ENCODE results near the gene CHRNA3.

CHRNA3 gene

DNA sequence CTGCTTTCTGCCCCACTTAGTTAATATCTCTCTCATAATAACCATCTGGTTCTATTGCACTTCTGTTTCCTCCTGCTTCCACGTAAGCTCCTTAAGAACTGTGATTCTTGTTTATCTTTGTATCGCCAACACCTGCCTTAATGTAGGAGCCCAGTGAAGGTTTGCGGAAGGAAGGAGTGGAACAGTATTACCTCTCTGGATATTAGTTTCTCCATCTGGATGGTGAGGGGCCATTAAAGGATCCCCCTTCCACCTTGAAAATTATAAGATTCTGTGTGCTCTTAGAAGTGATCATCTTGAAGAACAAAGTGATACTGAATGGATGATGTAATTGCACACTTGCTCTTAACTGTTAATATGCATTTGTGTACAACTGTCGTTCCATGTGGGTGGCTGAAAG lies 53.3 kb downstream of the CHRNA3 start:
- 97% methylated on average over 4 of the region's 4 CpGs for WGBS
- no peak overlapping the region for H4K91ac ChIP-seq (ENCODE audit: low read length)
- no peak overlapping the region for H3K9ac ChIP-seq (ENCODE audit: low read length)
- no peak overlapping the region for H2AFZ ChIP-seq (ENCODE audit: low read depth, low read length)
- no peak overlapping the region for H2BK15ac ChIP-seq (ENCODE audit: low read depth, poor library complexity, severe bottlenecking)
- no peak overlapping the region for H3K18ac ChIP-seq (ENCODE audit: low read depth in 1 of 2, low read length in 2 of 2)
- H3K23ac ChIP-seq (ENCODE audit: low read length in 2 of 2) = no peak overlapping the region
- no peak overlapping the region for H2BK120ac ChIP-seq (ENCODE audit: low read depth, low read length)
- no peak overlapping the region for H3K4ac ChIP-seq (ENCODE audit: low read depth in 1 of 2, low read length in 2 of 2)
- no peak overlapping the region for H4K8ac ChIP-seq (ENCODE audit: low read length)
- no peaks in the 10 kb centered on the region for H3K9me3 ChIP-seq (ENCODE audit: control insufficient read depth, low read length)
- no peak overlapping the region for H3K27ac ChIP-seq (ENCODE audit: low read length, poor library complexity, severe bottlenecking)
- H2AK5ac ChIP-seq (ENCODE audit: low read length, severe bottlenecking) = no peak overlapping the region
- H3K4me3 ChIP-seq (ENCODE audit: insufficient read depth in 1 of 2, low read depth in 1 of 2, low read length in 2 of 2) = no peak overlapping the region
- no peak overlapping the region for H2BK5ac ChIP-seq (ENCODE audit: low read depth, low read length, poor library complexity, severe bottlenecking)
- no peaks in the 10 kb centered on the region for H3K79me1 ChIP-seq (replicated peaks; ENCODE audit: low read length, poor library complexity, severe bottlenecking)
- no peak overlapping the region for H3K14ac ChIP-seq (ENCODE audit: low read length in 2 of 2)
- DNase-seq = no peak
- H3K27me3 ChIP-seq (ENCODE audit: control insufficient read depth in 1 of 2, insufficient read depth in 1 of 2, low read length in 2 of 2) = peaks cover 3 to 35% of the 10 kb centered on the region in 2 experiments
- H3K4me1 ChIP-seq (ENCODE audit: control insufficient read depth, insufficient read depth, low read depth, low read length) = peaks cover 6% of the 10 kb centered on the region
- no peak overlapping the region for H2BK12ac ChIP-seq (ENCODE audit: low read length in 2 of 2)
- H3K36me3 ChIP-seq (ENCODE audit: control insufficient read depth in 1 of 2, insufficient read depth in 2 of 2, low read depth in 1 of 2, low read length in 2 of 2) = no peaks in the 10 kb centered on the region
- H3K4me2 ChIP-seq (ENCODE audit: low read length, poor library complexity, severe bottlenecking) = no peak overlapping the region

DNA sequence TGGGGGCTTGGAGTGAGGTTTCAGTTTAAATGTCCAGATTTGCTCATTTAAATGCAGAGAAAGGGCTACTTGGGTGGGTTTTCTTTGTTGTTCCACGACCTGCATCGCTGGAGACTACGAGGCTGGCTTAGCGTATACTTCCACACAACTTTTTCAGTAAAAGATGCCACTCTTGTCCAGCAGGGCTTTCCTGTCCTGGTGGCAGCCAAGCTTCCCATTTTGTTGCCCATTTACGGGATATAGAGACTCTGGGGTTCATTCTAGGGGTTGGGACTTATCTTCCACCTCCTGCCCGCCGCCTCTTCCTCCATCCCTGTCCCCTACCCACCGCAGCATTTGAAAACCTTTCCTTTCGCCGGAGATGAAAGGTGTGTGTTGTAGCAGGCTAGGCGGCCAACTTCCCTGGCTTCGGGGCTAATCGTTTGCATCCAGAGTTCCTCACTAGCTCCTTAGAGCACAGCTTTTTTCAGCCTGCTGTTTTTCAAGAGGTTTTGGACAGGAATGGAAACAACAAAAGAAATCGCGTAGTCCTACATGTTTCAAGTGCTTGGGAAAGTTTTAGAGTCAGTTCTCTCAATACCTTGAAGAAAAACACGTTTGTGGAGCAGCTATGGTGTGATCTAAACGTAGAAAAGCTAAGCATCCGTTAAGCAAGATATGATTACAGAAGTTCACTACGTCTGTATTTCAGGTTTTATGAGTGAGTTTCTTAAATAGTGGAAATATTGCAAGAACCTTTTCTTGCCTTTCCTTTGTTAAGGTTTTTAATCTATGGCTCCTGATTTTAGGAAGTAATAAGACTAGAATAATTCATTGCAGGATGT lies 54.6 kb downstream of the CHRNA3 start:
- 2% methylated on average over 15 of the region's 19 CpGs for WGBS
- no peak overlapping the region for H4K91ac ChIP-seq (ENCODE audit: low read length)

DNA sequence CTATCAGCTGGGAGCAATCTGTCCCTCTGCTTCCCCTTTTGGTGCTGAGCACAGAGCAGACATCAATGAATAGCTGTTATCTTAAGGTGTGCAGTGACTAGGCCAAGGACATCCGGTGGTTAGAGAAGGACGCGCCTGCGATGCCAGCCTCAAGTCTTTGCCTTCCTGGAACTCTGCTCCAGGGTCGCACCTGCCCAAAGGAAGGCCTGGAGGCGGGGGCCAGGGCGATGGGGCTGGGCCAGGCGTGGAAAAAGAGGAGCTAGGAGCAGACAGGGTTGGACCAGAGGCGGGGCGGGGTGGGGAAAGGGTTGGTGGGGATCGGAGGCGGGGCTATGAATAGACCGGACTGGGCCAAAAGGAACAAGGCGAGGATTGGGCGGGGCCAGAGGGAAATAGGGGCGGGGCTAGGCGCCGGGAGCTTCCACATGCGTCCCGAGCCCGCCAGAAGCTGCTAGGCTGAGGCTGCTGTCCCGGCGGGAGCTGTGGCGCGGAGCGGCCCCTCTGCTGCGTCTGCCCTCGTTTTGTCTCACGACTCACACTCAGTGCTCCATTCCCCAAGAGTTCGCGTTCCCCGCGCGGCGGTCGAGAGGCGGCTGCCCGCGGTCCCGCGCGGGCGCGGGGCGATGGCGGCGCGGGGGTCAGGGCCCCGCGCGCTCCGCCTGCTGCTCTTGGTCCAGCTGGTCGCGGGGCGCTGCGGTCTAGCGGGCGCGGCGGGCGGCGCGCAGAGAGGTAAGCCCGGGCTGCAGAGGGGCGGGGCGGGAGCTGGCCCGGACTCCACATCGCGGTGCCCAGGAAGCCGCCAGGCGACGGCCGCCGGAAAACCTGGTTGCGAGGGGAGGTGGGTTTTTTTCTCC lies 55.5 kb downstream of the CHRNA3 start, which contains the start of gene CHRNA5:
TSS of gene CHRNA5 (plus strand) at position 424 of the 854 bp plus-strand sequence. CDS start at position 624, 200 bp downstream.
- peak within 1 kb of the TSS; percentile 61 for H3K9ac ChIP-seq (ENCODE audit: low read length)
- H3K18ac ChIP-seq (ENCODE audit: low read depth in 1 of 2, low read length in 2 of 2) = peak within 1 kb of the TSS in 1 of 2 experiments; percentile 48
- H4K8ac ChIP-seq (ENCODE audit: low read length) = no peak within 1 kb of the TSS
- no peaks in the 10 kb centered on the region for H3K36me3 ChIP-seq (ENCODE audit: control insufficient read depth in 1 of 2, insufficient read depth in 2 of 2, low read depth in 1 of 2, low read length in 2 of 2)
- H3K23ac ChIP-seq (ENCODE audit: low read length in 2 of 2) = peak within 1 kb of the TSS in 1 of 2 experiments; percentile 54
- peaks cover 6% of the 10 kb centered on the region for H3K4me1 ChIP-seq (ENCODE audit: control insufficient read depth, insufficient read depth, low read depth, low read length)
- no peak within 1 kb of the TSS for H2BK15ac ChIP-seq (ENCODE audit: low read depth, poor library complexity, severe bottlenecking)
- no peak within 1 kb of the TSS for H2AK5ac ChIP-seq (ENCODE audit: low read length, severe bottlenecking)
- DNase-seq = peak; percentile 87
- H3K27me3 ChIP-seq (ENCODE audit: control insufficient read depth in 1 of 2, insufficient read depth in 1 of 2, low read length in 2 of 2) = peaks cover 3 to 40% of the 10 kb centered on the region in 2 experiments
- peak within 1 kb of the TSS; percentile 73 to 82 for H3K4me3 ChIP-seq (ENCODE audit: insufficient read depth in 1 of 2, low read depth in 1 of 2, low read length in 2 of 2)
- peak within 1 kb of the TSS; percentile 96 for H3K4me2 ChIP-seq (ENCODE audit: low read length, poor library complexity, severe bottlenecking)
- no peak within 1 kb of the TSS for H4K91ac ChIP-seq (ENCODE audit: low read length)
- no peak within 1 kb of the TSS for H2BK12ac ChIP-seq (ENCODE audit: low read length in 2 of 2)
- H2AFZ ChIP-seq (ENCODE audit: low read depth, low read length) = peak within 1 kb of the TSS; percentile 83
- no peak within 1 kb of the TSS for H3K14ac ChIP-seq (ENCODE audit: low read length in 2 of 2)
- H3K27ac ChIP-seq (ENCODE audit: low read length, poor library complexity, severe bottlenecking) = no peak within 1 kb of the TSS
- no peaks in the 10 kb centered on the region for H3K79me1 ChIP-seq (replicated peaks; ENCODE audit: low read length, poor library complexity, severe bottlenecking)
- no peak within 1 kb of the TSS for H2BK120ac ChIP-seq (ENCODE audit: low read depth, low read length)
- WGBS = under 1% methylated on average over 61 of the region's 75 CpGs
- no peak within 1 kb of the TSS for H3K4ac ChIP-seq (ENCODE audit: low read depth in 1 of 2, low read length in 2 of 2)
- H3K9me3 ChIP-seq (ENCODE audit: control insufficient read depth, low read length) = no peaks in the 10 kb centered on the region
- no peak within 1 kb of the TSS for H2BK5ac ChIP-seq (ENCODE audit: low read depth, low read length, poor library complexity, severe bottlenecking)

More for the DNA sequence above, 54.6 kb downstream of the CHRNA3 start:
- Histone ChIP-seq H3K36me3 (ENCODE audit: control insufficient read depth in 1 of 2, insufficient read depth in 2 of 2, low read depth in 1 of 2, low read length in 2 of 2) (no peaks in the 10 kb centered on the region), H3K4me1 (ENCODE audit: control insufficient read depth, insufficient read depth, low read depth, low read length) (peaks cover 6% of the 10 kb centered on the region), H3K23ac (ENCODE audit: low read length in 2 of 2) (no peak overlapping the region), H3K9me3 (ENCODE audit: control insufficient read depth, low read length) (no peaks in the 10 kb centered on the region), H4K8ac (ENCODE audit: low read length) (no peak overlapping the region), H3K27ac (ENCODE audit: low read length, poor library complexity, severe bottlenecking) (no peak overlapping the region), H3K4me2 (ENCODE audit: low read length, poor library complexity, severe bottlenecking) (peak overlapping the region; percentile 96), H3K9ac (ENCODE audit: low read length) (peak overlapping the region; percentile 61), H3K18ac (ENCODE audit: low read depth in 1 of 2, low read length in 2 of 2) (peak overlapping the region in 1 of 2 experiments; percentile 48), H3K27me3 (ENCODE audit: control insufficient read depth in 1 of 2, insufficient read depth in 1 of 2, low read length in 2 of 2) (peaks cover 3 to 40% of the 10 kb centered on the region in 2 experiments), H2BK15ac (ENCODE audit: low read depth, poor library complexity, severe bottlenecking) (no peak overlapping the region), H2BK12ac (ENCODE audit: low read length in 2 of 2) (no peak overlapping the region), H3K79me1 (replicated peaks; ENCODE audit: low read length, poor library complexity, severe bottlenecking) (no peaks in the 10 kb centered on the region), H2BK120ac (ENCODE audit: low read depth, low read length) (no peak overlapping the region), H2AFZ (ENCODE audit: low read depth, low read length) (peak overlapping the region; percentile 83), H2AK5ac (ENCODE audit: low read length, severe bottlenecking) (no peak overlapping the region), H3K14ac (ENCODE audit: low read length in 2 of 2) (no peak overlapping the region), H3K4me3 (ENCODE audit: insufficient read depth in 1 of 2, low read depth in 1 of 2, low read length in 2 of 2) (peak overlapping the region; percentile 73 to 82), H2BK5ac (ENCODE audit: low read depth, low read length, poor library complexity, severe bottlenecking) (no peak overlapping the region), H3K4ac (ENCODE audit: low read depth in 1 of 2, low read length in 2 of 2) (no peak overlapping the region)
- peak; percentile 48 for DNase-seq

DNA sequence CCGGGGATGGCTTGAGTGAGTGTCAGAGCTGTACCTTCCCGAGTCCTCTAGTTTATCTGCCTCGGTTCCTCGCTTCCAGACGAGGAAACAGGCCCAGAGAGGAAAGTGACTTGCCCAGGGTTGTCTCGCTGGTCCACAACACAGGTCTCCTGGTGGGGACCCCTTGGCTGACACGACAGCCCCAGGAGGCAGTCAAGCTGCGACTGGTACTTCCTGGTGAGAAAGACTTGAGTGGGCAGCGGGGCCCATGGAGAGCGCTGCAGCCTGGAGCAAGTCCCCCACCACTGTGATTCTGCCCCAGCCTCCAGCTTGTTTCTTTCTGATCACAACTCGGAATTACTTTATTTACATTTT lies 56.1 kb downstream of the CHRNA3 start:
- Histone ChIP-seq H3K36me3 (ENCODE audit: control insufficient read depth in 1 of 2, insufficient read depth in 2 of 2, low read depth in 1 of 2, low read length in 2 of 2) (no peaks in the 10 kb centered on the region), H3K79me1 (replicated peaks; ENCODE audit: low read length, poor library complexity, severe bottlenecking) (no peaks in the 10 kb centered on the region), H3K27me3 (ENCODE audit: control insufficient read depth in 1 of 2, insufficient read depth in 1 of 2, low read length in 2 of 2) (peaks cover 3 to 40% of the 10 kb centered on the region in 2 experiments), H3K4me1 (ENCODE audit: control insufficient read depth, insufficient read depth, low read depth, low read length) (peaks cover 6% of the 10 kb centered on the region), H2BK5ac (ENCODE audit: low read depth, low read length, poor library complexity, severe bottlenecking) (no peak overlapping the region), H2AFZ (ENCODE audit: low read depth, low read length) (peak overlapping the region; percentile 7), H4K8ac (ENCODE audit: low read length) (no peak overlapping the region), H3K9me3 (ENCODE audit: control insufficient read depth, low read length) (no peaks in the 10 kb centered on the region), H3K4ac (ENCODE audit: low read depth in 1 of 2, low read length in 2 of 2) (no peak overlapping the region), H2BK120ac (ENCODE audit: low read depth, low read length) (no peak overlapping the region), H2BK12ac (ENCODE audit: low read length in 2 of 2) (no peak overlapping the region), H2BK15ac (ENCODE audit: low read depth, poor library complexity, severe bottlenecking) (no peak overlapping the region), H2AK5ac (ENCODE audit: low read length, severe bottlenecking) (no peak overlapping the region), H4K91ac (ENCODE audit: low read length) (no peak overlapping the region), H3K23ac (ENCODE audit: low read length in 2 of 2) (peak overlapping the region in 1 of 2 experiments; percentile 54), H3K14ac (ENCODE audit: low read length in 2 of 2) (no peak overlapping the region), H3K18ac (ENCODE audit: low read depth in 1 of 2, low read length in 2 of 2) (no peak overlapping the region), H3K9ac (ENCODE audit: low read length) (no peak overlapping the region), H3K4me3 (ENCODE audit: insufficient read depth in 1 of 2, low read depth in 1 of 2, low read length in 2 of 2) (peak overlapping the region in 1 of 2 experiments; percentile 82), H3K27ac (ENCODE audit: low read length, poor library complexity, severe bottlenecking) (no peak overlapping the region), H3K4me2 (ENCODE audit: low read length, poor library complexity, severe bottlenecking) (peak overlapping the region; percentile 44)
- no peak for DNase-seq
- 67% methylated on average over 11 of the region's 11 CpGs for WGBS

Data from mesenchymal stem cell (in vitro differentiated cells and primary cell).